Osteoblast (primary cell): ENCODE results near the gene ITPR1. TPM values are rescaled to one million over a fixed set of nuclear protein-coding genes. Genes with fewer than 3 reads are reported as not detected.

ENCODE experiments used
- DNase-seq: peaks from one replicate; pipeline ENCODE4 v3.0.0; 2011; ENCODE audit warnings: low spot score, mixed read lengths; ENCODE audit not compliant: insufficient read length; ENCODE audit errors: missing footprints
- H2AFZ ChIP-seq: 2 replicates; pipeline ENCODE4 v1.6.0; 2011; ENCODE audit warnings: mild to moderate bottlenecking, low read length
- H3K27ac ChIP-seq: 2 replicates; pipeline ENCODE4 v1.5.1; 2011; ENCODE audit warnings: mild to moderate bottlenecking, low read depth, low read length, moderate library complexity
- H3K27me3 ChIP-seq: 2 replicates; pipeline ENCODE4 v1.6.0; 2012; ENCODE audit warnings: mild to moderate bottlenecking, control low read depth, inconsistent platforms, low read length, moderate library complexity; ENCODE audit not compliant: insufficient read depth
- H3K36me3 ChIP-seq: 2 replicates; pipeline ENCODE4 v1.5.1; 2011; ENCODE audit warnings: mild to moderate bottlenecking, low read length, control low read depth, moderate library complexity; ENCODE audit not compliant: insufficient read depth
- H3K4me1 ChIP-seq: 2 replicates; pipeline ENCODE4 v1.5.1; 2011; ENCODE audit warnings: mild to moderate bottlenecking, low read length, control low read depth, moderate library complexity; ENCODE audit not compliant: insufficient read depth
- H3K4me2 ChIP-seq: 2 replicates; pipeline ENCODE4 v1.6.0; 2011; ENCODE audit warnings: mild to moderate bottlenecking, low read length; ENCODE audit not compliant: insufficient read depth
- H3K4me3 ChIP-seq: fragments of 200-600 bp; sonication (generic); 3 replicates; pipeline ENCODE4 v1.5.1; 2012; ENCODE audit warnings: mild to moderate bottlenecking, low read length, inconsistent platforms; ENCODE audit not compliant: insufficient read depth
- H3K79me2 ChIP-seq: 2 replicates; pipeline ENCODE4 v1.6.0; 2012; ENCODE audit warnings: mild to moderate bottlenecking, low read length, control low read depth, inconsistent platforms; ENCODE audit not compliant: insufficient read depth
- H3K9me3 ChIP-seq: 2 replicates; pipeline ENCODE4 v1.5.1; 2011; ENCODE audit warnings: low read depth, low read length, control low read depth
- H4K20me1 ChIP-seq: 2 replicates; pipeline ENCODE4 v1.6.0; 2012; ENCODE audit warnings: mild to moderate bottlenecking, low read length, control low read depth; ENCODE audit not compliant: insufficient read depth
- total RNA-seq: library from RNA; depleted of rRNA; stranded (reverse); fragments of >200 nt; gene quantifications from 2 replicates; pipeline ENCODE4 v1.2.3, GENCODE V29; 2012
- TF ChIP-seq, protein P1 (sequence below): IDR thresholded peaks from 2 replicates; pipeline ENCODE4 v1.5.1; 2011; ENCODE audit warnings: mild to moderate bottlenecking, low read depth, low read length, moderate library complexity; ENCODE audit errors: extremely low read depth

Gene ITPR1
- total RNA-seq, 1 donor, result 16.6 TPM

DNA sequence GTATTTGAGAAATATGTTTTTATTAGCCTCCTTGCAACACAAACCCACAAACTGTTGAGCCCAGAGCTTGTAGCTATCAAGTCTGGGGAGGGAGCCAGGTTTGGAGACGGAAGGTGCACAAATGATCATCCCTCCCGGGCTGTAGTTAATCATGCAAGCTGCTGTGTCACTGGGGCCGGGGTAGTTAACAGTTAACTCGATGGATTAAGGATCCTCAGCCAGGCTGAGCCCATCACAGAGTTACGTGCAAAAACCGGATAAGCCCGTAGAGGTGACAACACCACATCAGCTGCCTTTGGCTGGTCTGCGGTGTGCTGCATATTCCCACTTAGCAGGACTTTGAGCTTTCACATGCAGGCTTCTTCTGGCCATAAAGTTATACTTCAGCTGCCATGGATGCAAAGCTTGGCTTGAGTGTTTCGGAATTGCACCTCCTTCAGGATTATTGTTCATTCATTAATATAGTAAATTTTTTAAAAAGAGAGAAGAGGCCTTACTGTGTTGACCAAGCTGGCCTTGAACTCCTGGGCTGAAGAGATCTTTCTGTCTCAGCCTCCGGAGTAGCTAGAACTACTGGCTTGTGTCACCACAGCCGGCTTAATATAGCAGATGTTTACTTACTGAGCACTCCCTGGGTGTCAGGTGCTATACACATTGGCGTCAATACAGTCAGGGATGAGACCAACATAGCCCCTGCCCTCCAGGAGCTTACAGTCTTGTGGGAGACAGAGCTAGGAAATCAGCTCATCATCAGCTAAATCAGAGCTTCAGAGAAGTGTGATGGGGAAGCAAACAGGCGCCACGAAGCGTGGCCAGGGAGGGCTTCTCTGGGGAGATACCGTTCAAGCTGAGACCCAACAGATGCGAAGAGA is 259.3 kb downstream of the ITPR1 start:
- H2AFZ ChIP-seq, result no peak overlapping the region
- peak overlapping the region; percentile 65 for H3K27ac ChIP-seq
- no peaks in the 10 kb centered on the region for H3K9me3 ChIP-seq
- H3K36me3 ChIP-seq, result no peaks in the 10 kb centered on the region
- H3K4me1 ChIP-seq, result peaks cover 21% of the 10 kb centered on the region
- no peak for DNase-seq
- H3K4me3 ChIP-seq, result no peak overlapping the region
- no peaks in the 10 kb centered on the region for H3K79me2 ChIP-seq
- H3K27me3 ChIP-seq, result no peaks in the 10 kb centered on the region
- H3K4me2 ChIP-seq, result peak overlapping the region; percentile 17
- TF ChIP-seq, protein P1, sequence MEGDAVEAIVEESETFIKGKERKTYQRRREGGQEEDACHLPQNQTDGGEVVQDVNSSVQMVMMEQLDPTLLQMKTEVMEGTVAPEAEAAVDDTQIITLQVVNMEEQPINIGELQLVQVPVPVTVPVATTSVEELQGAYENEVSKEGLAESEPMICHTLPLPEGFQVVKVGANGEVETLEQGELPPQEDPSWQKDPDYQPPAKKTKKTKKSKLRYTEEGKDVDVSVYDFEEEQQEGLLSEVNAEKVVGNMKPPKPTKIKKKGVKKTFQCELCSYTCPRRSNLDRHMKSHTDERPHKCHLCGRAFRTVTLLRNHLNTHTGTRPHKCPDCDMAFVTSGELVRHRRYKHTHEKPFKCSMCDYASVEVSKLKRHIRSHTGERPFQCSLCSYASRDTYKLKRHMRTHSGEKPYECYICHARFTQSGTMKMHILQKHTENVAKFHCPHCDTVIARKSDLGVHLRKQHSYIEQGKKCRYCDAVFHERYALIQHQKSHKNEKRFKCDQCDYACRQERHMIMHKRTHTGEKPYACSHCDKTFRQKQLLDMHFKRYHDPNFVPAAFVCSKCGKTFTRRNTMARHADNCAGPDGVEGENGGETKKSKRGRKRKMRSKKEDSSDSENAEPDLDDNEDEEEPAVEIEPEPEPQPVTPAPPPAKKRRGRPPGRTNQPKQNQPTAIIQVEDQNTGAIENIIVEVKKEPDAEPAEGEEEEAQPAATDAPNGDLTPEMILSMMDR, result no peak
- no peaks in the 10 kb centered on the region for H4K20me1 ChIP-seq

DNA sequence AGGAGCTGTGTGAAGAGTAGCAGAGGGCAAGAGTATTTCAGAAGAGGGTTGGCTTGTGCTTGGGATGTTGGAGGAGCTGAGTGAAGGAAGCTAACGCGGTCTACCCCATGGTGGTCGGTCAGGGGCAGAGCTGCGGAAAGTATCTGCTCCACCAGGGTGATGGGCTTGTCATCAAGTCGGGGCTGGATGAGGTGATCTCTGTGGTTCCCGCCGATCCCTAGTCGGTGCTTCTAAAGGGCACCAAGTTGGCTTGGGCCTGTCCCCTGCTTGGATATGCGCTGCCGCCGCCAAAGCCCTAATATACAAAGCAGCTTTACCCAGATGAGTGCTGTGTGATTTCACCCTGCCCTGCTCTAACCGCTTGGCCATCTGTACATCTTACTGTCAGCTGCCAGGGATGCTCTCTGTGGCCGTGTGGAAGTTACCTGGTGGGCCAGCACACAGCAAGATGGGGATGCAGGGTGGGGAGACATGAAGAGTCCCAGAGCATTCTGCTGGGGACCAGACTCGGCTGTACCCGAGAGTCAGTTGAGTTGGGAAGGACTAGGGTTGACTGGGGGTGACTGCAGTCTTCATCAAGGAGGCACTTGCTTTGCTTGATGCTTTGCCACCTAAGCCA is 260.0 kb downstream of the ITPR1 start:
- Histone ChIP-seq H3K27ac (no peak overlapping the region), H3K27me3 (no peaks in the 10 kb centered on the region), H3K36me3 (no peaks in the 10 kb centered on the region), H2AFZ (no peak overlapping the region), H4K20me1 (no peaks in the 10 kb centered on the region), H3K4me1 (peaks cover 21% of the 10 kb centered on the region), H3K9me3 (no peaks in the 10 kb centered on the region), H3K4me3 (no peak overlapping the region), H3K79me2 (no peaks in the 10 kb centered on the region), H3K4me2 (no peak overlapping the region)
- TF ChIP-seq, protein P1, result no peak
- DNase-seq, result no peak

DNA sequence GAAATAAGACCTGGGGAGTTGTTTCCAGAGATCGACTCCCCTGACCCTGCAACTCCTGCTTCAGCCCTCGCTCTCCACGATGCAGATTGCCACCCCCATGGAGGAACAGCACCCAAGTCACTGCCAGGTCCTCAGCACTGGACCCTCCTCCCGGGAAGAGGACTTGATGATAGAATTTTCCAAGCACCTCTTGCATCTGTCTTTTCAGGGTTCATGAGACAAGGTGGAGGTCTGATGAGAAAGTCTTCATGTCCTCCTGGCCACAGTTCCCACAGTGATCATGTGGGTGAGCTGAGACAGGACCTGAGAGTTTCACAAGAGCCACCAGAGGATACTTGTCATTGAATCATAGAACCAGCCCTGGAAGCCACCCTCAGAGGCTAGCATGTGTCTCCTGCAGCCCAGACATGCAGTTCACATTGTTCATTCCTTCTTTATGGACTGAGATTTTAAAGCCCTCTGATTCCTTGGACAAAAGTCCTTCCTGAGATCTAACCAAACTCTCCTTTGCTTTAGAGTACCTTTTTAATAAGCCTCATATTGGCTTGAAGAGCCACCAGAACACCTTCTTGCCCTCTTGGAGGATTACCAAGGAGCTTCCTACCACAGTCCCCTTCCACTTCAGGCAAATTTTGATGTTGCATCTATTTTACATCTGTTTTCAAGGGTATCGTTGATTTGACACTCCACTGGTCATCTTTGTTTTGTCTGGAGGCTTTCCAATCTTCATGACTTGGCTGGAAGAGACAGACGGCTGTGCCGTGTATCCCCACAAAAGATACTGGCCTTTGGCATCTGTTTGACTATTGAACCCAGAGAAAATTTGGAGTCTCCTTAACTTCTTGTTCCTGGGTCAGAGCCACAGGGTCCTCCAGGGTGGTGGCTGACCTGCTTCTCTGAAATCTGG is 261.3 kb downstream of the ITPR1 start:
- Histone ChIP-seq H3K9me3 (no peaks in the 10 kb centered on the region), H3K79me2 (no peaks in the 10 kb centered on the region), H3K36me3 (no peaks in the 10 kb centered on the region), H3K4me2 (no peak overlapping the region), H3K27ac (no peak overlapping the region), H3K4me3 (no peak overlapping the region), H2AFZ (no peak overlapping the region), H3K27me3 (no peaks in the 10 kb centered on the region), H3K4me1 (peaks cover 21% of the 10 kb centered on the region), H4K20me1 (no peaks in the 10 kb centered on the region)
- TF ChIP-seq, protein P1, result no peak
- DNase-seq, result no peak
